NCI-H1105 treated with DMSO at 0.1 percent for 48 hours (cell line): ENCODE measurements around the gene LAMA1.

ENCODE experiments used
- DNase-seq: peaks from one replicate; lab custom pipeline; 2025; lab: John Stamatoyannopoulos, UW

The LAMA1 gene

DNA sequence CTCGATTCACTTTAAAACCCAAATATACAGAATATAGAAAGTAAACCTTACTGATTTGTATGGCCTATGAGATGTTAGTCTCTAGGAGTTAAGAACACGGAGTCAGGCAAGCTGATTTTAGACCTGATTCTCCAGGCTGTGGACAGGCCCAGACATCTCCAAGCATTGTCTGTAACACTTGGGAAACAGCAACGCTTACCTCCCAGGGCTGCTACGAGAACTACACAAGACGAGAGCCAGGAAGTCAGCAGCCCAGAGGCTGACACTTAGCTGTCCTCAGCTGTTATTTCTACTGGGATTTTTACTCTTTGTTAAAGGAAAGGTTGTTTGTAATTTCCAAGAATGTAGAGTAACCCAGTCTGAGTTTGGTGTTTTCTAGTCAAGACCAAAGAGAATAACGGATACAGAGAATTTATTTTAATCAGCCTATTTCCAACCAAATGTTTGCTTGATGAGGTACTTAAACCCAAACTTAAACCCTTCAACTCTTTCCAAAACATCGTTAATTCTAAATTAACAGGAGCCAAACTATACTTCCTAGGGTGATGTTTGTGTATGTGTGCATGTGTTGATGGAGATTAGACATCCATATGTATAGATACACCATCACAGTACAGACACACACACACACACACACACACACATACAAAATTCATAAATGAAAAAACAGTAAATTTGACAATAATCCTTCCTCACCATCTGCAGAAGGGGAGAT is 123.4 kb downstream of the LAMA1 start:
- no peak for DNase-seq

- DNase-seq = no peak
These were observed 124.8 kb downstream of the LAMA1 start for GRCh38 chr18:6992761-6993160.

DNA sequence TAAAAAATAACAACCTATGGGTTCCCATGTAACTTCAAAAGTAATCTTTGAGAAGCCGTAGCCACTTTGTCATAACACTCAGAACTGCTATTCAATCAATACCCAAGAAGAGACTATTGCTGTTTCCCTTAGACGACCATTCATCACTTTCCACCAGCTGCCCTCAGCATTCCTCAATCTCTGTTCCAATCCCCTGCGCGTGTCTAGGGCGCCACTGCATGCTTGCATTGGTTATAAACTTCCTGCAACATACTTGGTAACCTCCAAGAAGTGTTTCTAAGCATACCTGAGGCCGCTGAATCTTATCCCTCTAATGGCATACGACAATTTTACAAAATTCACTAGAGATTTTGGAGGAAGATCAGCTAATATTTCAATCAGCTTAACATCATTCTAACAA is 134.2 kb downstream of the LAMA1 start:
- DNase-seq = no peak

GRCh38 chr18:6982398-6982797 is 135.2 kb downstream of the LAMA1 start:
- DNase-seq = no peak

- DNase-seq = no peak
These were observed 137.2 kb downstream of the LAMA1 start for GRCh38 chr18:6980363-6980762.

- no peak for DNase-seq
These were observed 137.6 kb downstream of the LAMA1 start for GRCh38 chr18:6979954-6980353.

DNA sequence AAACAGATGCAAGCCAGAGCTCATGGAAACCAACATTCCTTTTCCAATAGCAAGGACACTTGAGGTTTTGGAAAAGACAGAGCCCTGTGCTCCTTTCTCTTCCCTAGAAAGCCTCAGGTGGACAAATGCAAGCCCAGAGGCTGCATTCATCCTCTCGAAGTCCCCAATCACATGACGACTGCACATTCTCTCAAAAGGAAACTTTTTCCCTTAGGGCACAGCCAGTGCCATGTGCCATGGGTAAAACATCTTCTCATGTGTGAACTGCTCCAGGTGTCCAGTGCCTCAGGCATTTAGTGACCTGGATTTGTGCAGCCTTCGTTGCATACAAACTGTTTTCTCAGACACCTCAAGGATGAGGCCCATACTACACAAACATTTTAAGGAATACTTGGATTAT is 140.7 kb downstream of the LAMA1 start:
- no peak for DNase-seq

DNA sequence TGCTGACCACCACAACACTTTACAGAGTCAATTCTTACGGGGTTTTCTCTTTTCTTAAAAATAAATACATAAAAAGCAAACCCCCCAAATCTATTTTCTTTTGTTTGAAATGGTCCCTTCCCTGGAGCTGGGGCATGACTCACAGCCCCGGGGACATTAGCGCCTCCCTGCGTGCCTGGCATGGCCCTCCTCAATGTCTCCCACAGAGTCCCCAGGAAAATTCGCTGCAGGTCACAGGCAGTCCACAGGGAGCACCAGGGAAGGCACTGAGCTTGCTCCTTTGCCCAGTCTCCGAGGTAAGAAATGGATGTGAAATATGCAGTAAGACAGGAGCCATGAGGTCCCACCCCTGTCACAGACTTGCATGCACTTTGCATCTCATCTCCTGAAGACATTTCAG is 142.5 kb downstream of the LAMA1 start:
- no peak for DNase-seq

- no peak for DNase-seq
These were observed 145.6 kb downstream of the LAMA1 start for GRCh38 chr18:6971823-6972478.

DNA sequence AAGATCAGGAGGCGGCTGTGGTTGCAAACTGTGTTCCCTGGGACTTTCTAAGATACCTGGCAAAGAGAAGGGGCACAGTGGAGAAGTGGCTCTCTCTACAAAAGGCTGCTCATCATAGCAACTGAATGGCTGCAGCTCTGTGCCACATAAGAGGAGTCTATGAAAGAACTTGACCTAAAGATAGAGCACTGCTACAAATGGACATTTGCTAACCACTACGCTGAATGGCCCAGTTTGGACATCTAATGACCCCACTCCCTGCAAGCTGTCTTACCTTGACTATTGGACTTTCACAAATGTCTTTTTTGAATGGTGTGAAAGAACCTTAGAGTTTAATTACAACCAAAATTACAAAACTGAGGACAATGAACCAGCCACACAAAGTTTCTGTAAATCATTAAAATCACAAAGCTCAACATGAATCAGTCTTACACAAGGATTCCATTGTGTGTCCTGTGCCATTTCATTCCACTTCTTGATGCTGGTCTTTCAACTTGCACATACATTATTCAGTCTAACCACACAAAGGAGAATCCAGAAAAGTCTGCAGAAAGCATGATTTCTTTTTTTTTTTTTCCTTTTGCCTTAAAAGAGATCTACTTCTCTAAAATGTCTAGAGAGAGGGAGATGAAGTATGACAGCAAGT is 154.0 kb downstream of the LAMA1 start:
- no peak for DNase-seq

DNA sequence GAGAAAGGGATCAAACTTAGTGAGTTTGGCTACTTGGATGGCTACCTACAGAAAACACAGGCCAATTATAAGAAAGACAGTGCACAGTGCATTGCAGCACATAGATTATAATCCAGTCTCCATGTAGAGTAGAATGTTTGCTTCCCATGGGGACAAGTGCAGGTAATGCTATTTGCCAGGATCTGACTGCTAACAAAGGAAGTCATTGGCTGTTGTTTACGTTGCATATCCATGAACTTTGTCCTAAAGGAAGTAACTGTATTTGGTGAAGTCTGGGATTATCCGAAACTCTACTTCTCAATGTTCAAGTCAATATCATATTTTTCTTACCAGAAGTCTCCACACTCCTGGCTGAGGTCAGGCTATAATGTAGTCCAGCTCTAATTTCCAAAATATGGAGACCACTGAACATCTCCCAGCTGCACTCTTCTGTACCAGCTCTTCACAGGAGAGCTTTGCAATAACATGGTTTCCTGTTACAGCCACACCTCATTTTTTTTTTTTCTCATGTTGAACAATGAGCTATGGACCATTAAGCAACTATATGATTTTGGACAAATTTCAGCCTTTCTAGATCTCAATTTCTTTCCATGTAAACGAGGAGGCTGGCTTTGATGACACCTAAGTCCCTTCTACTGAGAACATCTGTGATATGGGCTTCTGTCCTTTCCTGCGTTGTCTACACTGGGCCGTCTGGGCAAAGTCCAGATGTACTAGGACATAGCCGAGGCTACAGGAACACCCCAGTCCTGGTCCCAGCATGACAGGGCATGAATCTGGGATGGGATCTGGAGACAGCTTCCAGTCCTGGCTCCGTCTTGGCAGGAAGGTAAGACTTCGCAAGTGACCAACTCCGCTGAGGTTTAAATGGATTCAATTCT is 154.8 kb downstream of the LAMA1 start:
- no peak for DNase-seq

DNA sequence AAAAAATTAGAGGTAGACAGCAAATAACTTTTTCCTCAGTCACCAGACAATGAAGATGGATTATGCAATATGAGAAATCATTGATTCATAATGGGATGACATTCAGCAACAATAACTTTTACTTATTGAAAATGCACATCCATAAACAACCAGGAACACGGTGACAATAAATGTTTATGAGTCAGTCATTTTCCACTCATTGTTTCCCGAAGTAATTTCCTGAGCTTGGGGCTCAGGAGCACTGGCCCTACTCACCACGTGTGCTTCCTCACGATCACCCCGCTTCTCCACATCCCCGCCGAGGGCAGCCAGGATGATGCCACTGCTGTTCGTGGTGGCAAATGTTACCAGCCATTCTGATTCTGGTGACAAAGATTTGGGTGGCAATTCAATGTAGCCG is 156.3 kb downstream of the LAMA1 start:
- no peak for DNase-seq

- DNase-seq = no peak
These were observed 156.9 kb downstream of the LAMA1 start for GRCh38 chr18:6960656-6961055.

- no peak for DNase-seq
These were observed 157.5 kb downstream of the LAMA1 start for GRCh38 chr18:6960124-6960523.

- no peak for DNase-seq
These were observed 158.5 kb downstream of the LAMA1 start for GRCh38 chr18:6959110-6959509.

DNA sequence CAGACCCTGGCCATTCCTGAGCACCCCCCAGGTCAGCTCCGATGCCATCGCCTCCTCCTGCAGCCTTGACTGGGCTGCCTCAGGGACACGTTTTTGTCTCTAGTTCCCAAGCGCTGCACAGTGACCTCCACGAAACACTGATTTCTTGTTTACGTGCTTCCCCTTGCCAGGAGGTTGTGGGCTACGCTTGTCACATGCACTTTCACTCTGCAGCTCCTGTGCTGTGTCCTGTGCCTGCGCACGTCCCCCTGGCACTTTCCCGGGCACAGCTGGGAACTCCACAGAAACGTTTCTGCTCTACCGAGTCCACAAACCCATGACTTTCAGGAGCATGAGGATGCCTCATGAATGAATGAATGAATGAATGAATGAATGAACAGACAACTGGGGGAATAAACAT is 160.6 kb downstream of the LAMA1 start:
- no peak for DNase-seq

DNA sequence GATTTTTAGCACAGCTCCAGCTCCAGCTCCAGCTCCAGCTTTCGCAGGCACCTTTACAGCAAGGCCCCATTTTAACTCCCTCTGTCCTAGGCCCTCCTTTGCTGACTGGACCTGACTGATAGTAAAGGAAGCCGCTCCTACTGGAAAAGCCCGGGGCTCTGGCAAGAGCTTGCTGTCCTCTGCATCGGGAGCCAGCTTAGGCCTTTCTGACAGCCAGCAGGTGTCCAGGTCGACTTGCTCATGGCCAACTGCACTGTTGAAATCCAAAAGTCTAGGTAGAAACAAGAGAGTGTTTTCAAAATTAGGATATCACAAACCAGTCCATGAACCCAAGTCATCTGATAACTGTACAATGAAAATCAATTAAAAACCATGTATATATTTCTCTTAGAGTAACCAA is 161.1 kb downstream of the LAMA1 start:
- DNase-seq = no peak

GRCh38 chr18:6955304-6955703 is 162.3 kb downstream of the LAMA1 start:
- DNase-seq = no peak

DNA sequence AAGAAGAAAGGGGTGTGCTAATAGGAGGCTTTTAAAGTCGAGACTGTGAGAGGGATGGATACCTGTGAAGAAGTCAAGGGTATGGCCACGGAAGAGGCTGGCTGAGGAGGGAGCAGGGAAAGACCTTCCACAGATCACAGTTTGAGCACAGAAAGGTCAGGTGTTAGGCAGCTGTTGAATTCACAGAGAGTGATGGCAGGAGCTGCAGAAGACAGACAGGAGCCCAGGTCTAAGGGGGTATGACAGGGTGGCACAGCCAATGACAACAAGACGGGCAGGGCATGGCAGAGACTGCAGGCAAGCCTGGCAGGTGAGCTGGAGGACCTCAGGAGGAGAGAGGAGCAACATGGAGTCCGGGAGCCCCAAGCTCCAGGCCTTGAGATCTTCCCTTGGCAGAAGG is 163.1 kb downstream of the LAMA1 start:
- no peak for DNase-seq

GRCh38 chr18:6951336-6952090 is 166.1 kb downstream of the LAMA1 start:
- DNase-seq = no peak

DNA sequence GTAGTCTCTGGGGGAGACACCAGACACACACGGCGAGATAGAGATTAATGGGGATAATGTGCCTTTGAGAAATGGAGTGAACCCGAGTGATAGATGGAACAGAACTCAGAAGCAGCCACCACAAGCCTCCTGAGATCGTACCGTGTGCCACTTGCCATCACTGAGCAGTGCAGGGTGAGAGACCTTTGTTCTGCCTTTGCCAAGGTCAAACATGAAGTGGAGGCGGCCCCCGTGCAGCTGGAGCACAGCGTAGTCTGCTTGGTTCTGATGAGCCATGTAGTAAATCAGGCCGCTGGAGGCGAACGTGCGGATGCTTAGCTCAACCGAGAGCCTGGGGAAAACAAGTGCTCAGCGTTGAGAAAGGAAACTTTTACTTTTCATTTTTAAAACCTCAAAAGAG is 167.0 kb downstream of the LAMA1 start:
- DNase-seq = no peak
